Measurements from ENCODE around the gene OCA2.

DNA sequence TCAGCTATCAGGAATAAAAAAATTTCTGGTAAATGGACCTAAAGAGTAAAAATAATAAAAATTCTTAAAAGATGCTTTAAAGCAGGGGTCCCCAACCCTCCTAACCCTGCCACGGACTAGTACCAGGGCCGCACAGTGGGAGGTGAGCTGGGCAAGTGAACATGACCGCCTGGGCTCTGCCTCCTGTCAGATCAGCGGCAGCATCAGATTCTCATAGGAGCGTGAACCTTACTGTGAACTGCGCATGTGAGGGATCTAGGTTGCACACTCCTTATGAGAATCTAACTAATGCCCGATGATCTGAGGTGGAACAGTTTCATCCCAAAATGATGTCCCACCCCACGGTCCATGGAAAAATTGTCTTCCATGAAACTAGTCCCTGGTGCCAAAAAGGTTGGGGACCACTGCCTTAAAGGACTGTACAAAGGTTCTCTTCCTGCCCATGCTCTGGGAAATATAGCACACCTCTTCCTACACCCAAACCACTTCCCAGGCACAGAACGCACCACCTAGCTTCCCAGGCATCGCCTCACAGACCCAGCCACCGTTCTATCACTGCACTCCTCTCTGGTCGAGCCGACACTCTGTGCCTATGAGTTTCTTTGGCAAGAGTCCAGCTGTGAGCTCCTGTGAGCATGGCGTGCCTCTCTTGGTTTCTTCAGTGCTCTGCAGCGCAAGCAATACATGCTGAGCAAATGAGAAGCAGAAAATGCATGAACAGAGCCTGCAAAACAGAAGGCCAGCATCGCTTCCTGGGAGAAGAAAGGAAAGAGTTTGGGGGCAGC, 104.9 kb downstream of the OCA2 start:
- TF ChIP-seq, protein P1, sequence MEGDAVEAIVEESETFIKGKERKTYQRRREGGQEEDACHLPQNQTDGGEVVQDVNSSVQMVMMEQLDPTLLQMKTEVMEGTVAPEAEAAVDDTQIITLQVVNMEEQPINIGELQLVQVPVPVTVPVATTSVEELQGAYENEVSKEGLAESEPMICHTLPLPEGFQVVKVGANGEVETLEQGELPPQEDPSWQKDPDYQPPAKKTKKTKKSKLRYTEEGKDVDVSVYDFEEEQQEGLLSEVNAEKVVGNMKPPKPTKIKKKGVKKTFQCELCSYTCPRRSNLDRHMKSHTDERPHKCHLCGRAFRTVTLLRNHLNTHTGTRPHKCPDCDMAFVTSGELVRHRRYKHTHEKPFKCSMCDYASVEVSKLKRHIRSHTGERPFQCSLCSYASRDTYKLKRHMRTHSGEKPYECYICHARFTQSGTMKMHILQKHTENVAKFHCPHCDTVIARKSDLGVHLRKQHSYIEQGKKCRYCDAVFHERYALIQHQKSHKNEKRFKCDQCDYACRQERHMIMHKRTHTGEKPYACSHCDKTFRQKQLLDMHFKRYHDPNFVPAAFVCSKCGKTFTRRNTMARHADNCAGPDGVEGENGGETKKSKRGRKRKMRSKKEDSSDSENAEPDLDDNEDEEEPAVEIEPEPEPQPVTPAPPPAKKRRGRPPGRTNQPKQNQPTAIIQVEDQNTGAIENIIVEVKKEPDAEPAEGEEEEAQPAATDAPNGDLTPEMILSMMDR (IDR thresholded peaks at IDR 0.05 in 8 of 11, conservative IDR thresholded peaks at IDR 0.05 in 3 of 11): no peak
- TF ChIP-seq POLR2AphosphoS5 (IDR thresholded peaks at IDR 0.05) (no peak), POLR2A (IDR thresholded peaks at IDR 0.05) (no peak)
